ENCODE results near the gene SCD5.

GRCh38 chr4:82624819-82625218 lies 173.8 kb downstream of the SCD5 start:
- TF ChIP-seq POLR2A (IDR thresholded peaks at IDR 0.05) (no peak), CTCF (IDR thresholded peaks at IDR 0.05) (no peak)
